Measurements from ENCODE around the gene ACTG1.

Gene ACTG1

GRCh38 chr17:81498953-81499600 is 13.5 kb downstream of the ACTG1 start:
- no peak for DNase-seq (ENCODE audit: low read depth in 2 of 2)

- no peak for DNase-seq (ENCODE audit: low read depth in 2 of 2)
Observed at GRCh38 chr17:81494626-81495377, 17.8 kb downstream of the ACTG1 start.

- DNase-seq (ENCODE audit: low read depth in 2 of 2) = no peak
Observed at GRCh38 chr17:81493198-81494038, 19.2 kb downstream of the ACTG1 start.

- DNase-seq (ENCODE audit: low read depth in 2 of 2) = no peak
Observed at GRCh38 chr17:81492706-81493105, 19.9 kb downstream of the ACTG1 start.

- DNase-seq (ENCODE audit: low read depth in 2 of 2) = no peak
Observed at GRCh38 chr17:81492202-81492601, 20.4 kb downstream of the ACTG1 start.

- no peak for DNase-seq (ENCODE audit: low read depth in 2 of 2)
Observed at GRCh38 chr17:81491761-81492160, 20.8 kb downstream of the ACTG1 start.

- DNase-seq (ENCODE audit: low read depth in 2 of 2) = no peak
Observed at GRCh38 chr17:81491181-81491581, 21.4 kb downstream of the ACTG1 start.

- no peak for DNase-seq (ENCODE audit: low read depth in 2 of 2)
Observed at GRCh38 chr17:81489998-81490992, 22.3 kb downstream of the ACTG1 start.

GRCh38 chr17:81489012-81489997 is 23.3 kb downstream of the ACTG1 start:
- no peak for DNase-seq (ENCODE audit: low read depth in 2 of 2)

GRCh38 chr17:81488276-81488860 is 24.2 kb downstream of the ACTG1 start:
- no peak for DNase-seq (ENCODE audit: low read depth in 2 of 2)

GRCh38 chr17:81487487-81488275 is 24.9 kb downstream of the ACTG1 start:
- peak; percentile 65 to 77 for DNase-seq (ENCODE audit: low read depth in 2 of 2)

- DNase-seq (ENCODE audit: low read depth in 2 of 2) = no peak
Observed at GRCh38 chr17:81487089-81487486, 25.5 kb downstream of the ACTG1 start.

GRCh38 chr17:81486199-81486810 is 26.3 kb downstream of the ACTG1 start:
- DNase-seq (ENCODE audit: low read depth in 2 of 2) = no peak

- peak; percentile 83 to 84 for DNase-seq (ENCODE audit: low read depth in 2 of 2)
Observed at GRCh38 chr17:81484195-81484979, 28.2 kb downstream of the ACTG1 start.

GRCh38 chr17:81483862-81484194 is 28.8 kb downstream of the ACTG1 start:
- no peak for DNase-seq (ENCODE audit: low read depth in 2 of 2)

- DNase-seq (ENCODE audit: low read depth in 2 of 2) = no peak
Observed at GRCh38 chr17:81483085-81483861, 29.3 kb downstream of the ACTG1 start.

- no peak for DNase-seq (ENCODE audit: low read depth in 2 of 2)
Observed at GRCh38 chr17:81482673-81483072, 29.9 kb downstream of the ACTG1 start.

Measured in stimulated activated CD8-positive, alpha-beta memory T cell treated with anti-CD3 and anti-CD28 coated beads, Interleukin-15, amount 100 ng/mL, for 48 hours (primary cell).